ENCODE data around the gene MARVELD1. TPM values are rescaled to one million over a fixed set of nuclear protein-coding genes. Genes with fewer than 3 reads are reported as not detected.

Gene MARVELD1
- total and polyA plus RNA-seq, 2 of the 13 experiments (the other 11 are each of a cell fraction or from before 2014, with no cell fraction given): not detected

GRCh38 chr10:97686962-97687784, 26.4 kb upstream of the MARVELD1 start, which contains the start of gene AVPI1 (continued):
- TF ChIP-seq HNF1B (CRISPR knock-in tag; IDR thresholded peaks at IDR 0.05) (peak; percentile 89), FOSL2 (CRISPR knock-in tag; IDR thresholded peaks at IDR 0.05) (peak; percentile 67; the same call in 1 of the 2 replicates), ZNF232 (CRISPR knock-in tag; IDR thresholded peaks at IDR 0.05; ENCODE audit: borderline replicate concordance) (peak; percentile 81), ZNF800 (CRISPR knock-in tag; IDR thresholded peaks at IDR 0.05) (peak; percentile 79; the same call in 1 of the 2 replicates), ZNF121 (CRISPR knock-in tag; IDR thresholded peaks at IDR 0.05) (peak; percentile 75), JARID2 (CRISPR knock-in tag; IDR thresholded peaks at IDR 0.05; ENCODE audit: insufficient replicate concordance) (no peak), PPARG (CRISPR knock-in tag; conservative IDR thresholded peaks at IDR 0.05) (peak; percentile 78), TAF15 (IDR thresholded peaks at IDR 0.05; ENCODE audit: low read depth, low read length, poor library complexity, severe bottlenecking) (peak; percentile 51), ZNF142 (CRISPR knock-in tag; IDR thresholded peaks at IDR 0.05) (peak; percentile 83), KLF15 (CRISPR knock-in tag; IDR thresholded peaks at IDR 0.05; ENCODE audit: borderline replicate concordance) (0 out of 2 replicates have a peak, but pooled peaks have one; percentile 65), AGO1 (IDR thresholded peaks at IDR 0.05; ENCODE audit: low read depth, low read length, poor library complexity, severe bottlenecking) (peak; percentile 56), ZNF468 (CRISPR knock-in tag; IDR thresholded peaks at IDR 0.05) (peak; percentile 63; the same call in 1 of the 2 replicates), ZNF333 (CRISPR knock-in tag; IDR thresholded peaks at IDR 0.05; ENCODE audit: borderline replicate concordance) (peak; percentile 4; the same call in 1 of the 2 replicates), ZNF430 (CRISPR knock-in tag; IDR thresholded peaks at IDR 0.05) (peak; percentile 92), ZNF30 (CRISPR knock-in tag; IDR thresholded peaks at IDR 0.05) (peak; percentile 76; the same call in 1 of the 2 replicates), ZSCAN31 (CRISPR knock-in tag; IDR thresholded peaks at IDR 0.05; ENCODE audit: low read depth) (peak; percentile 80), ZBTB2 (CRISPR knock-in tag; IDR thresholded peaks at IDR 0.05; ENCODE audit: low read depth) (peak; percentile 90)

Measured in HepG2 (cell line).